CD4-positive, alpha-beta T cell treated with Interleukin-6 at 100 ng/mL for 8 hours (primary cell): ENCODE measurements around the gene HTR3B.

Experiments used
- DNase-seq: peaks from one replicate; pipeline ENCODE4 v3.0.0-alpha.2; 2020; ENCODE audit warnings: mixed read lengths, low spot score

HTR3B gene

DNA sequence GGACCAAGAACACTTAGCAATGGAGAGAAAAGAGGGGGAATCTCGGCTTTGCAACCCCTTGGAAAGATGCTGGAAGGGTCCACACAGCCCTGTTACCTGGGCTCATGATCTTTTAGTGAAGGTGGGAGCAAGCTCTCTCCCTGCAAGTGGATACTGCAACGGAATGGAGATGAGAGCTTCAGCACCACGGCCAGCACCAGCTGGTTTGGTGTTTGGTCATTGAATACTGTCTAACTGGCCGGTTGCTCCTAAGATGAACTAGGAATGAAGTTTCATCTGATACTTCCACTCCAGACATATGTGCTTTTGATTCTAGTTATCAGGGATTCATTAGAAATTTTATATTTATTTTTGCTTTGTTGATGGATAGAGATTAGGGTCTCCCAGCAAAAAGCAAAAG, 86.6 kb downstream of the HTR3B start:
- no peak for DNase-seq

DNA sequence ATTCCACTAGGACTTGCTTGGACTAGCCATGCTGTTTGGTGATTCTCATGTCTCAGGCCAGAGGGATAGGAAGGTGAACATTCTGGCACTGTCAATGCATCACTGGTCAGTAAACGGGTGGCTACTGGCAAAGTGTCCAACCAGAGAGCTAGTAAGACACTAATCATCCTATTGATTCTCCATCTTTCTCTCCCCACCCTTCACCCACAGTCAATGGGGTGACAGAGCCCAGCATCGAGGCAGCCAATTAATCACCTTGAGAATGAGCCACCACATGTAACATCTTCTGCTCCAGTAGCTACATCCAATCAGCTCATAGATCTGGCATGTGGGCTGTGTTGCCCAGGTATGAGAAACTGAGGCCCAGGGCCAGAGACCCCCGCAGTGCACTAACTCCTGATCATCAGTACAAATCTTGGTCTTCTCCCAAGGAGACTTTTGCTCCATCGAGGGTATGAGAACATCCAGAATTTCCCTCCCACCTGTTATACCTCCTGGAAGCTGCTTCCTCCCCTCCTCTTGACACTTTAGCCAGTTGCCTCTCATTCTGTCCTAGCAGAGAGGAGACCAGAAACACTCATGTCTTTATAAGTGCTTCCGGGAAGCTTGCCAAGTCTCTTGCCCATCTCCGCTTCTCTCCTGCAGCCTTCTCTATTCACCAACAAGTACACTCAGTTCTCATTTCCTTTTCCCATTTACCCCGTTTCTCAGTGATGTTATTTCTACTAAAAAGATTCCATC, 87.3 kb downstream of the HTR3B start:
- no peak for DNase-seq

DNA sequence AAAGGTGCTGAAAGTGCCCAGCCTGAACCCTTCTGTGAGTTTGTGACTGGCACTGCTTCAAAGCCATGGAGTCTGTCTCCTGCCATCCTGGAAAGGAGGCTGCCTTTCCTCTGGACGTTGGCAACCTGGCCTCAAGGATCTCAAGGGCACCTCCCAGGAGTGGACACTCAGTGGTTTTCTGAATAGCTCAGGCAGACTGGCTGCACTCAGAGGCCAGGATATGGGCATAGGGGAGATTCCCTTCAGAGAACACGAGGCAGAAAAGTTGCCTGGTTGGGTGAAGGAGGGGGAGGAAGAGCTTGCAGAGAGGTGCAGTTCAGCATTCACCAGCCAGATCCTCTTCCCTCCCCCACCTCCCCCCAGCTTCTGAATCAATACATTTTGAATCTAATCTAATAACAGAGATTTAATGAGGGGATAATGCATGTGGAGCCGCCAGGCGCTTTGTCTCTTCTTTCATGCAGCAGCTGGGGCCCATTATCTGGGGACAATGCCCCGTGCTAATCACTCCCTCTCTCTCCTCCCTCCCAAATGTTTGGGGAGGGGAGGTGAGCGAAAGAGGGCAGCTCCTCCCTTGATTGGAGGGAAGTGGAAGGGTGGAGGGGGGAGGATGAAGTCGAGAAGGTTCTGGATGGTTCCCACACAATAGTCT, 88.0 kb downstream of the HTR3B start:
- DNase-seq = no peak

DNA sequence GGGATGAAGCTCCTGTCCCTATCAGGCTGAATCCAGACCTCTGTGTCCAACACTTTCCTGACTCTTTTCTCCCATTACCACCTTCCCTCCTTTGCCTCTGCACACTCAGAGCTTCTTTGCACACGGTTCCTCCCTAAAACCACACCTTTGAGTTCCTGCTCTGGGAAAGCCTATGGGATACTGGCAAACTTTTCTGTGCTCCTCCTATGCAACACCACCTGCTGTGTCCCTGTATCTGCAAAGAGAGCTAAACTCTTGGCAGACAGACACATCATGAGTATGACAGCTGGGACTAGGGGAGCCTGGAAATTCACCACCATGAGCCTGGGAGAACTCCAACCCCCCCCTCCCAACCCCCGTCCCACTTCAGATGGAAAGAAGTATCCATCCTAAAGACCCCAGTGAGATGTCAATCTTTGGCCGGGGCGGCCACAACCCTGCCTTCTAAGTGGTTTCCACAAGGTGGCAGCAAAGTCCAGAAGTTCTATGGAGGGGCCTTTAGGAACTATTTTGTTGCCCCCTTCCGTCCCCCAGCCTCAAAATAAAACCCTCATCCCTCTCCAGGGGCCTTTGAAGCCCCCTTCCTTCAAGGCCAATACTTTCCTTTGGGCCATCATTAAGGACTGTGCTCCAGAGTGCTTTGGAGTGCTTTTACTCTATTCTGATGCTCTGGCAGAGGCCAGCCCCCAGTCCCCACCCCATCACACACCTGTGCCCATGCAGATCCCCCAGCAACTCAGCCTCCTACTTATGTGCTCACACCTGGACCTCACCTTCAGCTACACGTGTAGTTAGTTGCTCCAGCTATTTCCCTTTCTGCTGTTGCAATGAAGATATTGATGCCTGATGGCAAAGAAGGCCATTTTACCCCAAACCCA, 89.7 kb downstream of the HTR3B start:
- DNase-seq = peak; percentile 29
